HG02970 (cell line): ENCODE data around the gene SASH3.

Experiments
- ATAC-seq: cut with Tn5 transposase; IDR thresholded peaks from one replicate; pipeline ENCODE4 v1.9.1; 2021; ENCODE audit warnings: mild to moderate bottlenecking, moderate library complexity, moderate number of reproducible peaks; ENCODE audit not compliant: unreplicated experiment, low FRiP score

The SASH3 gene

DNA sequence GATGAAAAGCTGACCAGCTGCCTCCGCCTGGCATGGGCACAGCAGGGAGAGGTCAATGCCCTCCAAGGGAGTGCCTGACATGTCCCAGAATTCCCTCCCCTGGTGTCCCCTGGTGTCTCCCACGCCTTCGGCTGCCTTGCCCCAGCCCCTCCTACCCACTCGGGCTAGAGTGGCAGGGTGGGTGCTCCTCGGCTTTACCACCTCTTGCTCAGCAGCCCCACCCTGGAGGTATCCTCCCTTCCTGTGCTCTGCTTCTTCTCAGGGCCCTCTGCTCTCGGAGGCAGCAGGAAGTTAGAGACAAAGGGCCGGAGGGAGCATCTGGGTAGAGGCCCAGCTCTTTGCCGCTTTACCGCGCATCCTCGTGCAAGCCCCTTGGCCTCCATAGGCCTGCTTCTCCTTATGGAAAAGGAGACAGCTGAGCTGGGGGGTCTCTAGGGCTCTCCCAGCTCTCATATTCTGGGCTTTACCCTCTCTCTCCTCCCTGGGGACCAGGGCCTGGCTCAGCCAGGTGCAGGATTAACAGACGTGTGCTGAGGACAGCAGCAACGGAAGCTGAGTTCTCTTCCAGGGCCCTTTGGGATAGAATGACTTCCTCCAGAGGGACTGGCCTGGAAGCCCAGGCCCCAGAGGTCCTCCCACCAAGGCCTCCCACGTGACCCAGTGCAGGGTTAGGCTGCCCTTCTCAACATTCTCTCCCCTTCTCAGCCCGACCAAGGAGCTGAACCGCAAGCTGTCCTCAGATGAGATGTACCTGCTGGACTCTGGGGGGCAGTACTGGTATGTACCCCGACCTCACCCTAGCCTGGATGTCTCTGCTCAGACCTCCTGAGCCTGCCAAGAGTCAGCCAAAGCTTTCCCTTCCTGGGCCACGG, 23.7 kb upstream of the SASH3 start:
- no peak for ATAC-seq

DNA sequence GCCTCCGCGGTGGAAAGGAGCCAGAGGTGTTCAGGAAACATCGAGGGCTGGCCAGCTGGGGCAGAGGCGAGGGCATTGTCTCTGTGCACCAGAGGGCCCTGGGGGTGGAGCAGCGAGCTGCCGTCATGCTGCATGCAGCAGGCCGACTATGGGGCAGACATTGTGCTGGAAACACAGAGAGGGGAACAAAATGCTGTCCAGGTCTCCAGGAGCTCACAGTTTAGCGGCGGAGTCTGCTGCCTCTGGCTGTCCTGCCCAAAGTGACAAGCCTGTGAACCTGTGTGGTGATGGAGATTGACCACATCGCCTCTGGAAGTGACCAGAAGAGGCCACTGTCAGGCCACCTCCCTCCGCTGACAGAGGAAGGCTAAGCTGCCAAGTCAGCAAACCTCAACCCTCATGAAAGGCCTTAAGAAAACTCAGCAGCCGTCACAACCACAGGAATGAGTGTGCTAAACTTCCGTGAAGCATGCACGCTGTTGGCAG, 20.1 kb upstream of the SASH3 start:
- no peak for ATAC-seq

DNA sequence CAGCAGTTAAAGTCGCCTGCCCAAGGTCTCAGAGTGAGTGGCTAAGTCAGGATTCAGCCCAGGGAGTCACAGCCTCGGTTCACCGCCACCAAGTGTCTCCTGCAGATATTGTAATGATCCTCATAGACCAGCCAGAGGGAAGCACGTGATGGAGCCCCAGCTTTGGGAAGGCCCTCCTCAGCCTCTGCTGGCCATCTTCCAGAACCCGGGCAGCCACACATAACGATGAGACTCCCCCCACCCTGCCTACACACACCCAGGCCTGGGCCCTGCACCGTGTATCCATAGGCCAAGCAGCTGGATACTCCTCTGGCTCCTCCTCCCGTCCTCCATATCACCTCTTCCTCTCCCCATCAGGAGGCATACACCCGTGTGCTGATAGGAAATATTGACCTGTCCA, 19.6 kb upstream of the SASH3 start:
- ATAC-seq = no peak

DNA sequence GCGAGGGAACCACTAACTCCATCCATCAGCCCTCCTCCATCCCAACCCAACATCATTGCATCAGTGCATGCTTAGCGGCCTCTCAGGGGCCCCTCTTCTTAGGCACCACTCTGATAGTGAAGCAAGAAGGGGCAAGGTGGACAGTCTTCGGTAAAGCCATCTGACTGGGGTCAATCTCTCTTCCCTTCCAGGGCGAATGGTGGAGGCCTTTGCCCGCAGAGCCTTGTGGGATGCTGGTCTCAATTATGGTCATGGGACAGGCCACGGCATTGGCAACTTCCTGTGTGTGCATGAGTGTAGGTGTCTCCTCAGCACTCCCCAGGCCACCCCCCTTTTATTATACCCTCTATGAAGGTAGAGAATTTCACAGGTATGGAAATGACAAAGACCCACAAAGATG, 18.8 kb upstream of the SASH3 start:
- no peak for ATAC-seq

DNA sequence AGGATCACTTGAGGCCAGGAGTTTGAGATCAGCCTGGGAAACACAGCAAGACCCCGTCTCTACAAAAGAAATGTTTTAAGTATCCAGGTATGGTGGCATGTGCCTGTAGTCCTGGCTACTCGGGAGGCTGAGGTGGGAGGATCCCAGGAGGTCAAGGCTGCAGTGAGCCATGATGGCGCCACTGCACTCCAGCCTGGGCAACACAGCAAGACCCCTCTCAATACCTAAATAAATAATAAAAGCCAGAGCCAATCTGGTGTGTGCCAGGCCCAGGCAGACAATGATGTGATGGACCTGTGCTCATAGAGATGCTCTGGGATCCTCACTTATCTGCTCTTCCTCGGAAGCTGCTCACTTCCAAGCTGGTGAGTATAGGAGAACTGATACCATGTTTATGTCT, 18.2 kb upstream of the SASH3 start:
- no peak for ATAC-seq

DNA sequence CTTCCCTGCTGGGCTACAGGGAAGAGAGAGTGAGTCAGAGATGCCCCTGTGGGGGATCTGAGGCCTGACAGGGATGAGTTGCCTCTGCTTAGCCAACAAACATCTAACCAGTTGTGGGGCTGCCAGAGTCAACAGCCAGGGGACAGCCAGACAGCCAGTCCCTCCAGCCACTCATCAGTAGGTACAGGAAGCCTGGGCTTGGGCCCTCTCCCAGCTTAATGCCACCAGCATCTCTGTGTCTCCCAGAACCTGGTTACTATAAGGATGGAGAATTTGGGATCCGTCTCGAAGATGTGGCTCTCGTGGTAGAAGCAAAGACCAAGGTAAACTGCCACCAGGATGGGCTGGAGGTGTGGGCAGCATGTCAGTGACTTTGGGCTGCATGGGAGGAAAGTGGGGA, 17.3 kb upstream of the SASH3 start:
- ATAC-seq = no peak

DNA sequence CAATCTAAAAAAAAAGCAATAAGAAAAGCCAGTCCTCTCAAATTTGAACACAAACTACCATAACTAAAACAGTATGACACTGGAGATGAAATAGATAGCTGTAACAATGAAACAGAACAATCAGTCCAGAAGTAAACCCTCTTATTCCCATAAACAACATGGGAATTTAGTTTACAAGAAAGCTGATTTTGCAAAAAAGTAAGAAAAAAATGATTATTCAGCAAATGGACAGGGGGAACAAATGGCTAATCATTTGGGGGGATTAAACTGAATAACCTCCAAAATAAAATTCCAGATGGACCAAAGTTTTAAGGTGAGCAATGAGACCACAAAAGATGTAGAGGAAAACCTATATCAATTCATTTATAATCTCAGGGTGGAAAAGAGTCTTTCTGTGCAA, 16.1 kb upstream of the SASH3 start:
- ATAC-seq = no peak

DNA sequence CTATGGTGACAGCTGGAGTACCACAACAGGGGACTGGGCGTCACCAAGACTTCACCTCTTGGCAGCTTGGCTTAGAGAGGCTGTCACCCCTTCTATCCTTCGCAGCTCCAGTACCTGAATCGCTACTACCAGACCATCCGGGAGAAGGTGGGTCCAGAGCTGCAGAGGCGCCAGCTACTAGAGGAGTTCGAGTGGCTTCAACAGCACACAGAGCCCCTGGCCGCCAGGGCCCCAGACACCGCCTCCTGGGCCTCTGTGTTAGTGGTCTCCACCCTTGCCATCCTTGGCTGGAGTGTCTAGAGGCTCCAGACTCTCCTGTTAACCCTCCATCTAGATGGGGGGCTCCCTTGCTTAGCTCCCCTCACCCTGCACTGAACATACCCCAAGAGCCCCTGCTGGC, 11.6 kb upstream of the SASH3 start:
- no peak for ATAC-seq

DNA sequence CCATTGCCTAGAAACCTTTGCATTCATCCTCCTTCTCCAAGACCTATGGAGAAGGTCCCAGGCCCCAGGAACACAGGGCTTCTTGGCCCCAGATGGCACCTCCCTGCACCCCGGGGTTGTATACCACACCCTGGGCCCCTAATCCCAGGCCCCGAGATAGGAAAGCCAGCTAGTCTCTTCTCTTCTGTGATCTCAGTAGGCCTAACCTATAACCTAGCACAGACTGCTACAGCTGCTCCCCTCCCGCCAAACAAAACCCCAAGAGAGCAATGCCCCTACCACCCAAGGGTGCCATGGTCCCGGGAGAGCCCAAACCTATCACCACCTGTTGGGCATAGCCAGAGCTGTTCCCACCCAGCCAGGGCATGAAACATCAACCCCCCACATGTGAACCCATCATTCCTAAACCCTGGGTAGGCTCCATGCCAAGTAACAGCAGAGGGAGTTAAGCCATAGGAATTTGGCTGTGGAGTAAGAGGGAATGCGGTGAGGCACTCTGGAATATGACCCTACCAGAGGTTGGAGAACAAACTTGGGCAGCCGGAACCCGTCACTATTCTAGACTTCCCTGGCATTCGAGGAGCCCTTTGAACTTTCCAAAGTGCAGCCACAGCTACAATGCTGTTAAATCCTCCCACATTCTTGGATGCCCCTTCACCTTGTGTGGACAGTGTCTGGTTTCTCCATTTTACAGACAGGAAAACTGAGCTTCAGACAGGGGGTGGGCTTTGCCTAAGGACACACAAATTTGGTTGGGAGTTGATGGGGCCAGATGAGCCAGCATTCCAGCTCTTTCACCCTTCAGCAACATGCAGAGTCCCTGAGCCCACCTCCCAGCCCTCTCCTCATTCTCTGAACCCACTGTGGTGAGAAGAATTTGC, 10.9 kb upstream of the SASH3 start:
- no peak for ATAC-seq

DNA sequence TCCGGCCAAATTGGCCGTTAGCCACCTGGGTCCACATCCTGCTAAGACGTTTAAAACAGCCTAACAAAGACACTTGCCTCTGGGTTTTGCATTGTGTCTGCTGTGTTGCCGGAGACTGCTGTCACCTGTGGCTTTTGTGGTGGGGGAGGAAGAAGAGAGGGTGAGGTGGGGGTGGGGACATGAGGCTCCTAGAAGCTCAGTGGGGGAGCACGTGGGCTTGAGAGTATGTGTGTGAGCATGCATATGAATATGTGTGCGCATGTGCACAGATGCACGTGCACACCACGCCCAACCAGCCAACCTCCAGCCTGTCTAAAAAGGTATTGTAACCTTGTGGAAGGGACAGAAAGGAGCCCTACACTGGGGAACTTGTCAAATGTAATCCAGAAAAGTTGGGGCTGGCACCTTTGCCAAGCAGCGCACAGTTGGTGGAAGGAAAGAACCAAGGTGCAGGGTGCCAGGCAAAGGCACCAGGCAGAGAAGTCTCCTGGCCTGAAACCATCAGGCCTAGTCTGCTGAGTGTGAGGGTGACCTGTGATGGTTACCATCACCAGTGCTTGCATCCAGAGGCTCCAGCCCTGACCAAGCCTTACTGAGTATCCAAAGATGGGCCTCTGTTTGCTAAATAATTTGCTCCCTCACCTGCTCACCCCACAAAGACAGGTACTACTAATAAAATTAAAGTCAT, 10.1 kb upstream of the SASH3 start:
- peak; percentile 37 for ATAC-seq

DNA sequence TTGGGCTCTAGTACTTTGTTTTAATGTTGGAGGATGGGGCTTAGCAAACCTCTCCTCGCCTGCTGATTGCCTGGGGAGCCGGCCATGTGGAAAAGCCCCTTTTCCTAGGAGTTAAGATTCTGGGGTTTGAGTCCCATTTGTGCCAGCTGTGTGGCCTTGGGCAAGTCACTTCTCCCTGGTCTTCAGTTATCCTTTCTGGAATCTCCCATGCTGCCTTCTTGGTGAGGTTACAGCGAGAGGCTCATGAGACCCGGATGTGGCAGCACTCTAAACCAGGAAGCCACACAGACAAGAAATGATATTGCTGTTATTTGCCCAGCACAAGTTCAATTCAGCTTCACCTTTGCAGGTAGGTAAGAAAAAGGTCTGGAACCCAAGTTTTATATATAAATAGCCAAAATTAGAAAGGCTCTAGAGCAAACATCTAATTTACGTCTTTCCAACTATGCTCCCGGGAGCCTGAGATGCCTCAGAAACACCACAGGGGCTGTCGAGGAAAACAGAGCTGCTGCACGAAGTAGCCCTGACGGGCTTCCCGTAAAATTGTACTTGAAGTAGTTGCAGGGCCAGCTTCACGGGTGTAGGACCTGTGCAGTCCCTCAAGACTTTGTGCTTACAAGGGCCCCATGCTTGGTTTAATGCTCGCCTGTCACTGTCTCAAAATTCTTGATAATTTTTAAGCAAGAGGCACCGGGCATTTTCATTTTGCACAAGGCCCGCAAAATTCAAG, 8.3 kb upstream of the SASH3 start:
- ATAC-seq = no peak

DNA sequence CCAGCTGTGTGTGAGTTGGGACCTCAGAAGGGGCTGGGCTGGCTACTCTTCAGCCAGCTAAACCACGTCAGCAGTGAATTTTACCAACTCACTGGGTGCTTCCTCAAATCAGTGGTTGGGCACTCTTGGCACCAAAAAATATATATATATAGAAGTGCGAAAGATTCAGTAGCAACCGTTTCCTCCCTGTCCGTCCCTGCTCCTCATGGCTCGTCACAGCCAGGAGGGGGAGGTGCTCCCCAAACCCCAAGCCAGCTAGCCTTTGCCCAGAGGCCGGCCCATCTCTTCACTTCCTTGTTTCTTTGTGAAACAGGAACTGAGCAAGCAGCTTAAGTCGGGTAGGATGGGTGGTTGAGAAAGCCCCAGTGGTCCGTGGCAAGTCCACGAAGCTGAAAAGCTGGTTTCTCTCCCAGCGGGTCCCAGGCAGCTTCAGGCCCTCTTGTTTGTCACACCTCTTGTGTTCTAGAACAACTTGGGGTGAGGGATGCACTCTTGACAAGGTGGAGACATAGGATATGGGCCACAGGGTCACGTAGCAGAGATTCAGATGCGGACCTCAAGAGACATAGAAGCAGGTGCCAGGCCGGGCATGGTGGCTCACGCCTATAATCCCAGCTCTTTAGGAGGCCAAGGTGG, 6.8 kb upstream of the SASH3 start:
- ATAC-seq = peak; percentile 44

DNA sequence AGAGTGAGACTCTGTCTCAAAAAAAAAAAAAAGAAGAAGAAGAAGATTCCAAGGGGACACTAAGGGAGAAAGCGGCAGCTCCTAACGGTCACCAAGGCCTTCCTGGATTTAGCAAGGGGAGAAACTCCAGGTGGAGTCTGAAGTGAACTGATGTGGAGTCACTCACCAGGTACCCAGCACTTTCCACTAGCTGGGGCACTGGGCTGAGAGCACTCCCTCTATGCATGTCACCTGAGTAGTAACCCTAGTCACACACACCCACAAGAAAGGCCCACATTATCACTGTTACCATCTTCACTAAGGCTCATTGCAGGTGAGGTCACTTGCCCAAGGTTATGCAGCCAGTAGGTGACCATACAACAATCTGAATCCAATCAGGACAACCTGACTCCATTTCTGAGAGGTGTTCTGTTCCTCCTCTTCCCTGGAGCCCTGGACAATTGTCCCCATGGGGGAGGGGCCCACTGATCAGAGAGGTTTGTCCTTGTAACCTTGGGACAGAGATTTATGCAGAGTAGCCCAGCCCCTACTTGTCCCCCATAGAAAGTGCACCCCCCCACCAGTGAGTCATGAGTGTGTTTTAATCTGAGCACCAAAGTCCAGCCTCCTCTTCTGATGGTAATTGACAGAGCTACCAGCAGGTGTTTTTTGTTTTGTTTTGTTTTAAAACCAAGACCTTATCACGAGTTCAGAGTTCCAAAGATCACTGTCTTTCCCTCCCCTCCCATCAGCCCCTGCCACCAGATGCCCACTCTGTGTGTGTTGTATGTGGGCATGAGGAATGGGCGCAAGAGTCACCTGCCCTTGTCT, 5.9 kb upstream of the SASH3 start:
- ATAC-seq = no peak

DNA sequence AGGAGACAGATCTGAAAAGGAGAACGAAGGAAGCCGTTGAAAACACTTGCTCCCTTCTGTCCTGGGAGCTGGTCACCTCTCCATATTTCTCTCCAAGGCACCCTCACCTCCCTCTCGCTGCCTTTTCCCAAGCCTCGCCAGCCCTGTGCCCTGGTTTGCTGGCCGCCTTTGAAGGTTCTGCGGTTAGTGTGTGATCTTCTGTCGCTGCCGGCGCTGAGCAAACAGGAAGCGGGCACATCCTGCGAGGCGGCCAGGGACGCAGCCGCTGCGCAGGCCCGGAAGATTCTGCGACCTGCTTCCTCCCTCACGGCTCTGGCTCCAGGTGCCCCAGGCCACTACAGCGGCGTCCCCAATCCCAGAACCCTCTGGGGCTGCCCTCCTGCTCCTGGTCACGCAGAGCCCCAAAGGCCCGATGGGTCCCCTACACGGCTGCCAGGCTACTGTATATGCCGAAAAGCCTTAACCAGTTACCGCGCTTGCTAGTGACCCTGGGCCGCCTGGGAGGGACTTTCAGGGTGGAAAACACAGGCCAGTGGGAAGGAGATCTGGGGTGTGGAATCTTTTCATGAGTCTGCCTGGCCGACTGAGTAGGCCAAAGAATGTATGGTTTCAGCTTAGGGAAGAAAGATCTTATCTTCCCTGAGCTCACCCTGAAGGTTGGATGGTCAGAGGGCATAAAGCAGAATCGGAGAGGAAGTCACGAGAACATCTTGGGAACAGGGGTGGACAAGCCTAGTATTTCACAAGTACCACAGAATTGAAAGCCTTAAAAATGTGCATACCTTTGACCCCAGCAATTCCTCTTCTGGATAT, 2.3 kb upstream of the SASH3 start:
- no peak for ATAC-seq

DNA sequence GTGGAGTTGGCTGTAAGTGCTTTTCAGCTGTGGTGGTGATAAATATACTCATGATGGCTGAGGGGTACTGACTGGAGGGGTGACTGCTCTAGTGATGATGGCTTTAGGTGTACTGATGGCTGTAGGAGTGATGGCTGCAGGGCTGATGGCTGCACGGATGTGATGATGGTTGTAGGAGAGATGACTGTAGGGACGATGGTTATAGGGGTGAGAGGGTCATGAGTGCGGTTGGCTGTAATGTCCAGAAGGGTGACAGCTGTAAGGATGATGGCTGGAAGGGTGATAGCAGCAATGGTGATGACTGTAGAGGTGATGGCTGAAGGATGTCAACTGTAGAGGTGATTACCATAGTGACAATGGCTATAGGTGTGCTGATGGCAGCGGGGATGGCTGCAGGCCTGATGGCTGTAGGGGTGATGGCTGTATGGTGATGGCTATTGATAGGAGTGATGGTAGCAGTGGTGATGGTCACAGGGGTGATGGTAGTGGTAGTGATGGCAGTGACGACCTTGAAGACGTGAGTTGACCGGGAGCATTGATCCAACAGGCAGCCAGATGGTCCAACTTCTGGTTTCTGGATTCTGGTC, 570 bp upstream of the SASH3 start:
- no peak for ATAC-seq

DNA sequence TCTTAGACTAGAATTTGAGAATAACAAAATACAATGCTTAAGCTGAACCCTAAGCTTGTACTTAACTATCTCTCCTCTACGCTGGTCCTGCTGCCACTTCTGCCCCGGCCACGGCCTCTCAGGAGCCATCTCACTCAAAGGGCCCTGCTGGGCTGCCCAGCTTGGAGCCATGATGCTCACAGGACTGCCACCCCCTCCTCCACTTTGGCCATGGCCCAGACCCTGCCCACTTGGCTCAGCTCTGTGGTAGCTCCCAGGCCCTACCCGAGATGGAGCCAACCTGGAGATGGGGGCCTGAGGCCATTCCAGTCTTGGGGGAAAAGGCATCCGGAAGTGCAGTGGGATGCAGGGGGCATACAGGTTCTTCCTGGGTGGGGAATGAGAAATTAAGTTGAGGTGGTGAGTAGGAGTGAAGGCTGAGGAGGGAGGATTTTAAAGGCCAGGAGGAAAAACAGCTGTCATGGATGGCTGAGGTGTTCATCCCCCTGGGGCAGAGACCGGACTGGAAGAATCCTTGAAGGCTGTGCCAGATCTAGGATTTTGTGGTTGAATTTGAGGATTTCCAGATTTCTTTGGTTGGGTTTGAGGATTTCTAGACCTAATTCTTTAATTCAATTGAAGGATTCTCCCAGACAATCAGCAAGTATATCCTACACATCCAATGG, 824 bp downstream of the SASH3 start:
- ATAC-seq = no peak

DNA sequence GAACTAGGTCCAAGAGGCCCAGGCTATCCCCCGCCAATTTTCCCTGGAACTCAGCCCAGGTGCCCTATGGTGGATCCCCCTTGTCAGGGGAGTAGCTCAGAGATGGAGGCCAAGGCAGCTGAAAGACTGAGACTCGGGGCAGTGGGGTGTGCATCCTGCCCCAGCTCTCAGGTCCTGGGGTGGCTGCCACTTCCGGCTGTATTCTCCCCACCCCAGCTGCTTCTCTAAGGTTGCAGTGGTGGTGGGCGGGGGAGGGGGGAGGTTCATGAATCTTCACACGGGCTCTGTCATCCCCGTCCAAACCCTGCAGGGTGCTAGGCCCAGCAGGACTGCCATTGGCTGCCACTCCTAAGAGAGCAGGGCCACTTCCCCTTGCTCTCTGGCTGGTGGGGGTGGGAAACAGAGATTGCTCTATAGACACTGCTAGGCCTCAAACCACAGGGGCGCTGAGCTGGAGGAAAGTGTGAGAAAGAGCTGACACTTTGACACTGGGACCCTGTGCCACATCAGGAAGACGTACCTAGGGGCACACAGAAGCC, 1.5 kb downstream of the SASH3 start:
- ATAC-seq = peak; percentile 61
